Measurements from ENCODE around the gene BBIP1.

Gene BBIP1

DNA sequence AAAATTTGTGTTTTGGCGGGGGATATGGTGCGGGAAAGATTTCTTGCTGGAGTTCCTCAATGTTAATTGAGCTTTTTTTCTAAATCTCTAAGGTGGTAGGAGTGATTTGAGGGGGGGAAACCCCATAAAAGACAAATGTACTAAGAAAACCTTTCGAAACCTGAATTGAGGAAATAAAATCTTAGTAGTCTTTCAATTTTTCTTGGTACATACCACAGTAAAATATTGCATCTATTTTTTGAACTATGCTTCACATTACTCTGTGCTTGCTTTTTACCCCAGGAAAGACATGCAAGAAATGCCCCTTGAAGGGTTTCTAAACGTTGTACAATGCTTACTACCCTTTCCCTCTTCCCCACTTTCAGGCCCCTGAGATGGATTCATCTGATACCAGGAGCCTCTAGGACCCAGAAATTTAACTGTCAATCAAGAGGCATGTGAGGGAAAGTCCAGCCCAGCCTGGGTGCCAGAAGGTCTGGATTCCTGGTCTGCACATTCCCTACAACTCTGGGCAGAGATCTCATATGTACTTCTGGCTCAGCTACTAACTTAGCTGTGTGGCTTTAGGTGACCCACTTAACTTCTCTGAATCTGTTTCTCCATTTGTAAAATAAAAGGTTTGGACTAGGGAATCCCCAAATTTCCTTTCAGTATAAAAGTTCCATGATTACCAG lies 53.0 kb downstream of the BBIP1 start:
- in situ Hi-C loops (cut with MboI; ENCODE audit: low pct_unique_long_range_greater_than_20kb, low sequenced_read_pairs, unreplicated experiment) = no loop called here
- DNase-seq (ENCODE audit: low spot score) = no peak
- TF ChIP-seq CTCF (IDR thresholded peaks at IDR 0.05; ENCODE audit: extremely low read depth, insufficient read depth, missing control alignments) = no peak

DNA sequence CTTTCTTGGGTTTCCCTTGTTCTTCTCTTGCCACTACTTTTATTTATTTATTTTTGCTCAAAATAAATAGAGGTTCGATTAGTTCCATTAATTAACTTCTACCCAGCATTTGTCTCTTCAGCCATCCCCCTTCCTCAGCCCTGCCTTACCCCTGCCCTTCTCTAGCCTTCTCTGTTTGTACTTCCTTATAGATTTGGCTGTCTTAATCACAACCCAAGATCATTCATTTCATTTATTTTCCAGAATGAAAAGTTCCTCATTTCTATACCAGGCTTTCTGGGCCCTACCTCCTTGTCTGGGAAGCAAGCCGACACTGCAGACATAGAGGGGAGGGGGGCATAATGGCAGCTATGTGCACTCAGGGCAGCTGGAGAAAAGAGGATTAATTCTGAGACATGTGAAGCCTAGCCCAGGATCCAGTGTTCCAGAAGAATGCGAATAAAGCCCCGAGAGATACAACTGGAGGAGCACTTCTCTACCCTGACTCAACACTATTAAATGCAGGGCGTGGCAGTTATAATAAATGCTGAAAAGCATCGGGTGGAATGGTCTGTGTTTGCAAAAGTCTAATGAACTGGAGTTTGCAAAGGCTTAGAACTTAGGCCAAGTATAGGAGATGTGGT lies 53.7 kb downstream of the BBIP1 start:
- no peak for DNase-seq (ENCODE audit: low spot score)
- in situ Hi-C loops (cut with MboI; ENCODE audit: low pct_unique_long_range_greater_than_20kb, low sequenced_read_pairs, unreplicated experiment) = no loop called here
- TF ChIP-seq CTCF (IDR thresholded peaks at IDR 0.05; ENCODE audit: extremely low read depth, insufficient read depth, missing control alignments) = no peak

GRCh38 chr10:110864662-110865140 lies 54.3 kb downstream of the BBIP1 start:
- DNase-seq (ENCODE audit: low spot score) = no peak
- no peak for TF ChIP-seq CTCF (IDR thresholded peaks at IDR 0.05; ENCODE audit: extremely low read depth, insufficient read depth, missing control alignments)
- in situ Hi-C loops (cut with MboI; ENCODE audit: low pct_unique_long_range_greater_than_20kb, low sequenced_read_pairs, unreplicated experiment) = no loop called here

DNA sequence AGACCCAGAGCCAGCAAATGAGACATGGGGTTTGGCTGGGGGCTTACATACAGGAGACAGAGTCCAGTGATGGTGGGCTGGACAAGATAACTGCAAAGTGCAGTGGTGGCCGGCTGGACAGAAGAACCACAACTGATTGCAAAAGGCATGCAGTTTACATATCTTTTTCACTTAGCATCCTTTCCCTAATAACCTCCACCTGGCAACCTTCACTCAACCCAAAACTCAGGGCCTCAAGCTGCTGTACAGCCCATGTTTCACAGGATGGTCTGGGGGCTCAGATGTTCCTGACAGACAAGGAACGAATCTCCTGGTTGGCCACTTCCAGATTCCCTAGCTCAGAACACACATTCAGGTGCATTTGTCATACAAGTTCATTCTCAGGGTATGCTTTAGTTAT lies 55.0 kb downstream of the BBIP1 start:
- DNase-seq (ENCODE audit: low spot score) = no peak
- TF ChIP-seq CTCF (IDR thresholded peaks at IDR 0.05; ENCODE audit: extremely low read depth, insufficient read depth, missing control alignments) = no peak
- in situ Hi-C loops (cut with MboI; ENCODE audit: low pct_unique_long_range_greater_than_20kb, low sequenced_read_pairs, unreplicated experiment) = no loop called here

DNA sequence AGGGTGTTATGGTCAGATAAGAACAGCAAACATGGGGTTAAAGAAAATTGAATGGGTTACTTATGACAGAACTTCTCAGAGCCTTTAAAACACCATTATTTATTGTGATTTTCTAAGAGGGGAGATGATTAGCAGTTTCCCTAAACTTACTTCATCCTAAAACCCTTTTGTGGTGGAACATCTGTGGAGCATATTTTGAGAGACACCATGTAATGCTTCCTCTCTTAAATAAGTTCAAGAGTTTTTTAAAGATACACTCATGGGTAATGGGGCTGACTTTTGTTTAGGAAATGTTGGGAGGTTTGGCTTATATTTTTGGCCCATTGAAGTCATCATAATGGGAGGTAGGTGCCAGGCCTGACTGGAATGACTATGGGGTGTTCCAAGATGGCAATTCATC lies 55.6 kb downstream of the BBIP1 start:
- no peak for DNase-seq (ENCODE audit: low spot score)
- in situ Hi-C loops (cut with MboI; ENCODE audit: low pct_unique_long_range_greater_than_20kb, low sequenced_read_pairs, unreplicated experiment) = no loop called here
- no peak for TF ChIP-seq CTCF (IDR thresholded peaks at IDR 0.05; ENCODE audit: extremely low read depth, insufficient read depth, missing control alignments)

GRCh38 chr10:110862961-110863360 lies 56.0 kb downstream of the BBIP1 start:
- TF ChIP-seq CTCF (IDR thresholded peaks at IDR 0.05; ENCODE audit: extremely low read depth, insufficient read depth, missing control alignments) = no peak
- DNase-seq (ENCODE audit: low spot score) = no peak
- in situ Hi-C loops (cut with MboI; ENCODE audit: low pct_unique_long_range_greater_than_20kb, low sequenced_read_pairs, unreplicated experiment) = no loop called here

All from GM13977 (cell line).